Measurements from ENCODE around the gene MST1. TPM values are rescaled to one million over a fixed set of nuclear protein-coding genes. Genes with fewer than 3 reads are reported as not detected.

The MST1 gene
- total RNA-seq, 1 donor from 2014 or later = 101 TPM

- no peaks in the 10 kb centered on the region for H3K9me3 Mint-ChIP-seq
- peak within 1 kb of the TSS; percentile 100 for H3K27ac Mint-ChIP-seq
- no peak for TF ChIP-seq CTCF (IDR thresholded peaks at IDR 0.05; ENCODE audit: unreplicated experiment)
- DNase-seq (ENCODE audit: low spot score in 2 of 2, unreplicated experiment in 2 of 2) = peak; percentile 89 to 92
- H3K4me3 Mint-ChIP-seq = peak within 1 kb of the TSS; percentile 95
- H3K36me3 Mint-ChIP-seq = no peaks in the 10 kb centered on the region
- H3K27me3 Mint-ChIP-seq (ENCODE audit: low read depth) = no peaks in the 10 kb centered on the region
- peaks cover 21% of the 10 kb centered on the region for H3K4me1 Mint-ChIP-seq
Measured at GRCh38 chr3:49723628-49724551, 34.6 kb upstream of the MST1 start, which contains the start of gene GMPPB. TSS of gene GMPPB (minus strand) at chr3:49723951. CDS start at chr3:49723726, 225 bp downstream.

GRCh38 chr3:49723296-49723627 lies 34.0 kb upstream of the MST1 start:
- peaks cover 26% of the 10 kb centered on the region for H3K4me1 Mint-ChIP-seq
- H3K4me3 Mint-ChIP-seq = peak overlapping the region; percentile 95
- TF ChIP-seq CTCF (IDR thresholded peaks at IDR 0.05; ENCODE audit: unreplicated experiment) = no peak
- no peaks in the 10 kb centered on the region for H3K9me3 Mint-ChIP-seq
- no peaks in the 10 kb centered on the region for H3K36me3 Mint-ChIP-seq
- peak overlapping the region; percentile 96 for H3K27ac Mint-ChIP-seq
- H3K27me3 Mint-ChIP-seq (ENCODE audit: low read depth) = peaks cover 2% of the 10 kb centered on the region
- peak in 1 of 2 experiments; percentile 49 for DNase-seq (ENCODE audit: low spot score in 2 of 2, unreplicated experiment in 2 of 2)

- DNase-seq (ENCODE audit: low spot score in 2 of 2, unreplicated experiment in 2 of 2) = peak in 1 of 2 experiments; percentile 37
- Mint-ChIP-seq H3K9me3 (no peaks in the 10 kb centered on the region), H3K36me3 (no peaks in the 10 kb centered on the region), H3K4me3 (peak overlapping the region; percentile 95), H3K4me1 (peaks cover 26% of the 10 kb centered on the region), H3K27me3 (ENCODE audit: low read depth) (peaks cover 2% of the 10 kb centered on the region), H3K27ac (peak overlapping the region; percentile 96)
- no peak for TF ChIP-seq CTCF (IDR thresholded peaks at IDR 0.05; ENCODE audit: unreplicated experiment)
Measured at GRCh38 chr3:49722896-49723295, 33.6 kb upstream of the MST1 start.

GRCh38 chr3:49721896-49722781 lies 32.9 kb upstream of the MST1 start:
- no peaks in the 10 kb centered on the region for H3K36me3 Mint-ChIP-seq
- peak overlapping the region; percentile 95 for H3K4me3 Mint-ChIP-seq
- DNase-seq (ENCODE audit: low spot score in 2 of 2, unreplicated experiment in 2 of 2) = no peak
- H3K27ac Mint-ChIP-seq = peak overlapping the region; percentile 75
- H3K4me1 Mint-ChIP-seq = peaks cover 26% of the 10 kb centered on the region
- no peaks in the 10 kb centered on the region for H3K9me3 Mint-ChIP-seq
- H3K27me3 Mint-ChIP-seq (ENCODE audit: low read depth) = peaks cover 2% of the 10 kb centered on the region
- TF ChIP-seq CTCF (IDR thresholded peaks at IDR 0.05; ENCODE audit: unreplicated experiment) = no peak

GRCh38 chr3:49721596-49721895 lies 32.3 kb upstream of the MST1 start:
- H3K27ac Mint-ChIP-seq = no peak overlapping the region
- no peak for DNase-seq (ENCODE audit: low spot score in 2 of 2, unreplicated experiment in 2 of 2)
- no peaks in the 10 kb centered on the region for H3K36me3 Mint-ChIP-seq
- peaks cover 26% of the 10 kb centered on the region for H3K4me1 Mint-ChIP-seq
- TF ChIP-seq CTCF (IDR thresholded peaks at IDR 0.05; ENCODE audit: unreplicated experiment) = no peak
- no peaks in the 10 kb centered on the region for H3K9me3 Mint-ChIP-seq
- H3K27me3 Mint-ChIP-seq (ENCODE audit: low read depth) = peaks cover 2% of the 10 kb centered on the region
- peak overlapping the region; percentile 29 for H3K4me3 Mint-ChIP-seq
